GM10248 (cell line): ENCODE results near the gene COX7A2L.

Source experiments
- CTCF ChIA-PET: fragments of 300-600 bp; sonication (Branson Sonifier 250); formaldehyde crosslinking; extraction: SDS; loops from one replicate; lab custom pipeline; 2021; ENCODE audit warnings: antibody characterized with exemption; lab: Yijun Ruan, JAX
- POLR2A ChIA-PET: fragments of 350-650 bp; sonication (Branson Sonifier 250); formaldehyde crosslinking; extraction: SDS; loops from one replicate; lab custom pipeline; 2020; ENCODE audit warnings: antibody characterized with exemption; lab: Yijun Ruan, JAX
- DNase-seq: peaks from one replicate; pipeline ENCODE4 v3.0.0; 2012; ENCODE audit errors: extremely low spot score
- TF ChIP-seq, protein P1 (sequence below): IDR thresholded peaks from 2 replicates; pipeline ENCODE4 v1.5.1; 2012; ENCODE audit warnings: mild to moderate bottlenecking, low read depth; ENCODE audit errors: extremely low read depth, missing control alignments, control extremely low read depth

COX7A2L gene

DNA sequence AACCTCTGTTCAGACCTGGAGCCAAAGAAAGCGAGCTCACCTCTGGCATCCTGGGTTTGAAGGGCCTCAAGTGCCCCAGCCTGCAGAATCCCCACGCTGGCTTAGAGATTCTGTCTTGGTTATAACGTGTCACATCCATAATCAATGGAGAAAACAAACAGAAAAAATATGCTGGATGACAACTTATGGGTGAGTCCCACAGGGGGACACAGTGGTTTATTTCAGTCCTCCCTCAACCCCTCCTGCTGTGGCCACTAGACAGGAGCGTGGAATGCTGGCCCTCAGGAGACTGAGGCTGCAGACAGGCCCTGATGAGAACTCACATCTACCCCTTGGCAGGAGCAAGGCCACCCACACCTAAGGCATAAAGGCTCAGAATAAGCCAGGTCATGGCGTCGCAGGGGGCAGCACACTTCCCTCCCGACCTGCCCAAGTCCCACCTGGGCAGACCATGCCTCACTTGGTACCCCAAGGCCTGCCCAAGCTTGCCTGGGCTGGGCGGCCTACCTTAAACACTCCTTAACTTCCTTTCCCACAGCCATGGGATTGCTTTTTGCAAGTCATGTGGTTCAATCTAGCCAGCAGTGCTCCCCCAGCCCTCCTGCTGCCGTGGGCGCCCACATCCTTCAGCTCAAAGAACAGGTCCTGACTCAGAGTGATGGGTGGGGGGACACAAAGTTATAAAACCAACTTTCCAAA is 19.9 kb downstream of the COX7A2L start:
- TF ChIP-seq, protein P1, sequence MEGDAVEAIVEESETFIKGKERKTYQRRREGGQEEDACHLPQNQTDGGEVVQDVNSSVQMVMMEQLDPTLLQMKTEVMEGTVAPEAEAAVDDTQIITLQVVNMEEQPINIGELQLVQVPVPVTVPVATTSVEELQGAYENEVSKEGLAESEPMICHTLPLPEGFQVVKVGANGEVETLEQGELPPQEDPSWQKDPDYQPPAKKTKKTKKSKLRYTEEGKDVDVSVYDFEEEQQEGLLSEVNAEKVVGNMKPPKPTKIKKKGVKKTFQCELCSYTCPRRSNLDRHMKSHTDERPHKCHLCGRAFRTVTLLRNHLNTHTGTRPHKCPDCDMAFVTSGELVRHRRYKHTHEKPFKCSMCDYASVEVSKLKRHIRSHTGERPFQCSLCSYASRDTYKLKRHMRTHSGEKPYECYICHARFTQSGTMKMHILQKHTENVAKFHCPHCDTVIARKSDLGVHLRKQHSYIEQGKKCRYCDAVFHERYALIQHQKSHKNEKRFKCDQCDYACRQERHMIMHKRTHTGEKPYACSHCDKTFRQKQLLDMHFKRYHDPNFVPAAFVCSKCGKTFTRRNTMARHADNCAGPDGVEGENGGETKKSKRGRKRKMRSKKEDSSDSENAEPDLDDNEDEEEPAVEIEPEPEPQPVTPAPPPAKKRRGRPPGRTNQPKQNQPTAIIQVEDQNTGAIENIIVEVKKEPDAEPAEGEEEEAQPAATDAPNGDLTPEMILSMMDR = no peak
- CTCF ChIA-PET = interaction anchor here (0.9 to 1.5 kb wide), 2 partner anchors 246 to 254 kb away, joined by 3 read pairs; no protein-coding TSS in a partner anchor
- POLR2A ChIA-PET = no interaction called here
- DNase-seq = no peak

DNA sequence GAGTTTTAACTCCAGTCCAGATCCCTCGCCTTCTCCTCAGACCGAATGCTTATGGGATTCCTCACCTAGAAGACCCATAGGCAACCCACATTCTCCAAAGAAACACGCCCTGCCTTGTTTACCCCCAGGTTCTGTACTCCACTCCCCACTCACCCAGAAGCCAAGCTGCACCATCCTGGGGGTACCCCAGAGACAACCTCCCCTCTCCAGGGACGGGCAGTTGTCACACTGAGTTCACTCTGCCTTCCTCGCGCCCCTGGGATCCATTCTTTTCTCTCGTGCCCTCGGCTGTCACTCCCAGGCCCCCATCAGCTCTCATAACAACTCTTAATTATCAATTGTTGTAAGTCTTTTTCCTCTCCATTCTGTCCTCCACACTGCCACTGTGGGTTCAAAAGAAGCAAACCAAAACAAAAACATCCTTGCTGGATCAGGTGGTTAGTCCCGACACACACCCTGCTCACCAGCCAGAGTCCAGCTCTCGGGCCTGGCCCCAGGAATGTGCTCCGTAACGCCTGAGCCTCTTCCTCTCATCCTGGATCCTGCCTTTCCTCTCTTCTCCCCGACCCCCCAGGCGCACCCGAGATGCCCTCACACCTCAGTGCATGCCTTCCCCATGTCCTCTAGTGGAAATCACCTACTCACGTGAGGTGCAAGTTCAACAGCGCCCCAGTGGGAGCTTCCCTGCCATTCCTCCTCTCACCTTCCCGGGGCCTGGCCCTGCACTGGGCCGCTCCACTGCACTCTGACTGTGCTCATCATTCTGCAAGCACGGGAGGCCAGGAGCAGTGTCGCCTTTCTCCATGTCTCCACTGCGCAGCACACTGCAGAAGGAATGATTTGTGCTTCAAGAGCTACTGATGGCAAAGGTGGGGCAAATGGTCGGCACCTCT is 20.7 kb downstream of the COX7A2L start:
- TF ChIP-seq, protein P1 = no peak
- ChIA-PET POLR2A (no interaction called here), CTCF (no interaction called here)
- DNase-seq = no peak

DNA sequence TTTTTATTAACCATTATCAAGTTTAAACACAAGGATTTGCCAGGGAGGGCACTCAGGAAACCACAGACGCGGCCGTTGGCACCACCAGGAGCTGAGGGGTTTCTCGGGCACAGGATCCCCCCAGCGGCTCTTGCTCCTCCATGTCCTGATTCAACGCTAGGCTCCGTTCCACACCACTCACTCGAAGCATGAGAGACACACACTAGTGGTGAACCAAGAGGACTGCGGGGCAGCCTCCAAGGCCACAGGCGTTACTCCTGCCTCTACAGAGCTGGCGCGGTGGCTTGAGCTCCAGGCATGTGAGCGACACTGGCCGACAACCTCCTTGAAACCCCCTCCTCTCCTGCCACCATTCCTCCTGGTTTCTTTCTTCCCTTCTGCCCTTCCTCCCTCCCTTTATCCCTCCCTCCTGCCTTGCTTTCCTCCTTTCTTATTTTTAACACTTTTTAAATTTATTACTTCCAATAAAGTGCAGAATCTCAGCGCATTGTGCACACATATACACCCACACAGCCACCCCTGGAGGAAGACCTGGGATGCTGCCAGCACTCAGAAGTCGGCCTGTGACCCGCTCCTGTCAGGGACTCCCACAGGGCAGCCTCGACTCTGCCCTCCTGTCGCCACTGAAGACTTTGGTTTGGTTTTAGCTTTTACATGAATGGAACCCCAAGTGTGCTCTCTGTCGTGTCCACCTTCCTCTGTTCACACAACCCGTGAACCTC is 21.7 kb downstream of the COX7A2L start:
- ChIA-PET POLR2A (no interaction called here), CTCF (interaction anchor here (2.1 kb wide), 1 partner anchor 11 kb away, joined by 10 read pairs; no protein-coding TSS in a partner anchor)
- no peak for DNase-seq
- TF ChIP-seq, protein P1 = no peak

DNA sequence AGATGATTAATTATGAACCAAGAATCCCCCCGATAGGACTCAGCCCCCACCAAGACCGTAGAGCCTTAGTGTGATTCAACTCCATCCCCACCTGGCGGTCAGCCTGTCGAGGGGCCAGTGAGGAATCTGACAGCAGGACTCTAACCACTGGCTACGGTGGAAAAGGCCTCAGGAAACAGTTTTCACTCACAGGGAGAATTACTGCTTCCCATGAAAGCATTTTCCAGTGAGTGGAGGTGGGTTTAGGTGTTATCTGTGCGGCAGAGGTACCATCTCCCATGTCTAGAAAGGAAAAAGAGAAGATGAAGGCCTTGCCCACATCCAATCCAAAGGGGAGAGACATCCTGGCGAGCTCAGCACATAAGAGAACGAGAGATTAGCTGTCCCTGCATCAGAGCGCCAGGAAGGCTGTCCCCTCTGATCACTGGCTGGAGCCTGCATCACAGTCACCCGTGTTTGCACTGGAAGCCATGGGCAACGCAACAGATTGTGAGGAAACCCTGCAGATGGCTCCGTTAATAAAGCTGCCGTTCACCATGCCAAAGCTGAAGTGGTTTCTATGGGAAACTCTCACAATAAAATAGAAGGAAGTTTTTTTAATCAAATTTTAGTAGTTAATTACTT is 22.3 kb downstream of the COX7A2L start:
- POLR2A ChIA-PET = no interaction called here
- CTCF ChIA-PET = interaction anchor here (2.1 kb wide), 1 partner anchor 10 kb away, joined by 10 read pairs; no protein-coding TSS in a partner anchor
- no peak for DNase-seq
- TF ChIP-seq, protein P1 = no peak

DNA sequence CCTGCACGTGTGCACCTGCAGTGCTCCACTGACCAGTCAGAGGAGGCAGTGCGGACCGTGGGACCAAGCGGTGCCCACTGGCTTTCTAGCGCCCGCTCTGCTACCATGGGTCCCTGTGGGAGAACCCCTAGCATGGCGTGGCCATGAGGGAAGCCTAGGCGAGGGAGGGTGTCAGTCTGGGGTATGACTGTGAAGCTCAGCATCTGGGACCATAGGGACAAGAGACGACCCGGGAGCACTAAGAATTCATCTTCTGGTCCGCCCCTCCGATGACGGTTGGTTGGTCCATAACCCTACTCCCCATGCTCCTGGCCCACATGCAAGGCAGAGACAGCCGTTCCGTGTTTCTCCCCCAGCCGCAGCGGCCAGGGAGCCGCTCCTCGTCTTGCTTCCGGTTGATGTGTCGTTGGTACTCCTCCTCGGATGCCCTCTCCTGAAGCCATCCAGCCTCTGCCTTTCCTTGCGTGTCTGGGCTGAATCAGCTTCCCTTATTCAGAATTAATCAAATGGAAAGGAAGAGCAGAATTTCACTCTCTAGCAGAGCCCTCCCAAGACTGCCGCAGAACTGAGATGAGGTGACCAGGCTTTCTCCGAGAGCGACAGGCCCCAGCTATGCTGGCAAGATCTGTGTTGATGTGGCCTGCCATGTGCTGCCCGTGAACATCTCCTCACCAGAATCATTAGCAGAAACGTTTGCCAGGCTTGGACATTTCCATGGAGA is 23.0 kb downstream of the COX7A2L start:
- CTCF ChIA-PET = interaction anchor here (2.1 kb wide), 1 partner anchor 9 kb away, joined by 10 read pairs; no protein-coding TSS in a partner anchor
- DNase-seq = no peak
- POLR2A ChIA-PET = no interaction called here
- TF ChIP-seq, protein P1 = no peak
